ENCODE results near the gene PROB1.
"Not testable (repeated sequence)": the region's sequence is repeated elsewhere in the genome, so short reads cannot be mapped to it uniquely, and the experiment has no call there.

PROB1 gene

GRCh38 chr5:139394654-139395566, at the start of gene PROB1:
PROB1 (minus strand) TSS chr5:139395104; CDS start chr5:139395081, 23 bp downstream.
- no peak for DNase-seq (ENCODE audit: low read depth)

GRCh38 chr5:139443831-139444453, 49.0 kb upstream of the PROB1 start:
- no peak for DNase-seq (ENCODE audit: low read depth)

- DNase-seq (ENCODE audit: low read depth): not testable (repeated sequence)
Observed at GRCh38 chr5:139440416-139440815, 45.5 kb upstream of the PROB1 start.

GRCh38 chr5:139439013-139439903, 44.4 kb upstream of the PROB1 start, which contains the start of gene DNAJC18:
DNAJC18 (minus strand) TSS chr5:139439525; CDS start chr5:139439445, 80 bp downstream.
- peak; percentile 88 for DNase-seq (ENCODE audit: low read depth)

- no peak for DNase-seq (ENCODE audit: low read depth)
Observed at GRCh38 chr5:139438707-139439012, 43.8 kb upstream of the PROB1 start.

GRCh38 chr5:139435676-139436075, 40.8 kb upstream of the PROB1 start:
- no peak for DNase-seq (ENCODE audit: low read depth)

GRCh38 chr5:139431706-139432105, 36.8 kb upstream of the PROB1 start:
- no peak for DNase-seq (ENCODE audit: low read depth)

GRCh38 chr5:139430015-139430414, 35.1 kb upstream of the PROB1 start:
- no peak for DNase-seq (ENCODE audit: low read depth)

- DNase-seq (ENCODE audit: low read depth): no peak
Observed at GRCh38 chr5:139426203-139426885, 31.4 kb upstream of the PROB1 start.

GRCh38 chr5:139425497-139425896, 30.6 kb upstream of the PROB1 start:
- no peak for DNase-seq (ENCODE audit: low read depth)

- DNase-seq (ENCODE audit: low read depth): no peak
Observed at GRCh38 chr5:139422307-139422893, 27.5 kb upstream of the PROB1 start.

GRCh38 chr5:139419226-139420192, 24.6 kb upstream of the PROB1 start:
- DNase-seq (ENCODE audit: low read depth): no peak

- no peak for DNase-seq (ENCODE audit: low read depth)
Observed at GRCh38 chr5:139418793-139419192, 23.9 kb upstream of the PROB1 start.

- DNase-seq (ENCODE audit: low read depth): no peak
Observed at GRCh38 chr5:139417214-139417613, 22.3 kb upstream of the PROB1 start.

- DNase-seq (ENCODE audit: low read depth): no peak
Observed at GRCh38 chr5:139416651-139417050, 21.7 kb upstream of the PROB1 start.

- no peak for DNase-seq (ENCODE audit: low read depth)
Observed at GRCh38 chr5:139415869-139416268, 21.0 kb upstream of the PROB1 start.

GRCh38 chr5:139415221-139415861, 20.4 kb upstream of the PROB1 start:
- DNase-seq (ENCODE audit: low read depth): no peak

- no peak for DNase-seq (ENCODE audit: low read depth)
Observed at GRCh38 chr5:139414581-139415130, 19.8 kb upstream of the PROB1 start.

- DNase-seq (ENCODE audit: low read depth): no peak
Observed at GRCh38 chr5:139413963-139414362, 19.1 kb upstream of the PROB1 start.

Data from activated T-helper 9 cell treated with anti-CD3 and anti-CD28 coated beads, Interleukin-2, amount 50 U/mL, for 16 hours (primary cell).